ENCODE data around the gene C5orf22.

GRCh38 chr5:31511305-31511704, 20.8 kb upstream of the C5orf22 start:
- TF ChIP-seq CTCF (IDR thresholded peaks at IDR 0.05) = no peak
- no peak for TF ChIP-seq EP300 (IDR thresholded peaks at IDR 0.05)
- no peak for TF ChIP-seq POLR2A (IDR thresholded peaks at IDR 0.05)

Data from upper lobe of left lung (tissue), 4 donors.